ENCODE results near the gene TPPP3.

Gene TPPP3

DNA sequence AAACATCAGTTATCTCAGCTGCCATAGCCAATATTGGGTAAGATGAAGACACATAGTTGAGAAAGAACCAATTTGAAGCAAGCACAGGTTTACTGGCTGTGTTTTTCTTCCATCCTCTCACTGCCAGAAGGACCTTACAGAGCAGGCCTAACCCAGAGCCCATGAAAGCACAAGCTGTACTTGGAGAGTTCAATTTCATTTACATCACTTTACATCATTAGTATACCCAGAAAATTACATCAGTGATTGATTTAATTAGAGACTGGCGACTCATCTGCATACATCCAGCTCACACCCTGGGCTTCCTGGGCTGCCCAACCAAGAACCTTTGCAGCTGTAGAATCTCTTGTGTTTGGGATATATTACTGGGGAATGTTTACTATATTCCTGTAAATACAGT is 43.0 kb downstream of the TPPP3 start:
- in situ Hi-C loops (cut with MboI; ENCODE audit: low sequenced_read_pairs), result no loop called here

DNA sequence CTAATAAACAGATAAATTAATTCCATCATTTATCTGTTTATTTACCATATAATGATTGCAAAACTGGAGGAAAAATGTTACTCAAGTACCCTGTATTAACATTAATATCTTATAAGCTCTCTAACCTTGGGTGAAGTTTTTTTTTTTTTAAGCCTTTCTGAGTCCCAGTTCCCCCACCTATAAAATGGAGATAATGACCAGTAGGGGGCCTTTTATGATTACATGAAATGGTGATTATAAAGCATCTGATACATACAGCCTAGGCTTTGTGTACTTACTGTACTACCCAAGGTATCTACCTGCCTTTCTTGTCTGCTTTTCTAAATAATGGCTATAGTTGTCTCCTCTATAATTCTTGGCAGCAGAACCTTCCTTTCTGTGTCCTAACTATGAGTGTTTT is 44.1 kb downstream of the TPPP3 start:
- in situ Hi-C loops (cut with MboI; ENCODE audit: low sequenced_read_pairs), result no loop called here

DNA sequence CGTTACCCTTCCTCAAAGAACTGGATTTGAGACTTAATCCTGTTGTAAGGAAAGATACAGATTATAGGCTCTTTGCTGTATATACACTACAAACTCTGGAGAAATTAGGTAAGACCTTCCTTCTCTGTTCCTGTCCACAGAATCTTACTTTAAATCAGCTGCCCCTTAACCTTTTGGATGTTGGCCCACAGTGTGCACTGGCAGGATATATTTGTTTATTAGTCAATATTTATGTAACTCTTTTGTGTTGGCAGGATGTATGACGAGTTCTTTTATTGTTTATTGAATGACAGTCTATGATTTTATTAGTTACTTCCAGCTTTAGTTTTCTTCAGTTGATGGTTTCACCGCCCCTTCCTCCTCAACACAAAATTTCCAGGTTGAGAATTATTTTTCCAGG is 47.0 kb downstream of the TPPP3 start:
- in situ Hi-C loops (cut with MboI; ENCODE audit: low sequenced_read_pairs), result no loop called here

DNA sequence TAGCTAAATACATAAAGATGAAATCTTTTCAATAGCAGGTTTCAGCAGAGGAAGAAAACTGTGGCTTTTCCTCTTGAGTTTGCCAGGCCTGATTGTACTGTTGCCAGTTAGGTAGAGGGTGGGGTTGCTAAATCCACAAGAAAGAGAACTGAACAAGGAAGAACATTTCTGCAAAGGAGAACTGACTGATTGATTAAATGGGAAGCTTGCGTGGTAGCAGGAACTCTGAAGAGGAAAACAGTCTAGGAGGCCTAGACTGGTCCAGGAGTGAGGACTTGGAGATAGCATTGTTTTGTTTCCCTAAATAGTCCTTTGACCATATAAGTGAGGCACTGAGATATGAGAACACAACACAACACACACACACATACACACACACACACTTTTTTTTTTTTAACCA is 47.9 kb downstream of the TPPP3 start:
- in situ Hi-C loops (cut with MboI; ENCODE audit: low sequenced_read_pairs), result no loop called here

DNA sequence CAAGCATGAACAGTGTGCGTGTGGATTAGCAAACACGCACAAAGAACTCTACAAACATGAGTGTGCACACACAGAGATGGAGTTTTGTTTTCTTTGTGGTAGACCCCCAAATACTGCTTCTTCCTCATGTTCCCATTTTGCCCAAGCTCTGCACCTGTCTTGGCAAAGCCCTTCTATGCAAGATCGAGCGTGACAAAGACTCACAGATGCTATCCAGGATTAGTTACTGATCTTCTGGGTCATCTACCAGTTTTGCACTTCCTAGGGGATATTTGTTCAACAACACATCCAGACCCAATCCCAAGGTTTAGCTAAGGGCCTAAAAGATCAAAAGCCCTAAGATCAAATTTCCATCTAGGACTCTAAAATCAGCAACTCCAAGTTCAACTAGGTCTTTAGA is 50.7 kb downstream of the TPPP3 start:
- in situ Hi-C loops (cut with MboI; ENCODE audit: low sequenced_read_pairs), result no loop called here

DNA sequence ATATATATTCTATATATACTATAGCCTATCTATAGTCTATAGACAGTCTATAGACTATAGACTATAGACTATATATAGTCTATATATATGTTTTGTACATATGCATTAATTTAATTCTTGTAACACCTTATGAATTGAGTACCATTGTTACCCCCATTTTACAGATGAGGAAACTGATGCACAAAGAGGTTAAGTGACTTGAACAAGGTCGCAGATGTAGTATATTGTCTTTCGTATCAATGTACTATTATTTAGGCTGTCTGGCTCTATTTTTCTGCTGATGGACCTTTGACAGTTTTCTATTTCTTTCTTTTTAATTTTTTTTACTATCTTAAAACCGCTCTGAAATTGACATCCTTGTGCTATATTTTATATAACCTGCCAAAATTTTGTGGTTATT is 52.0 kb downstream of the TPPP3 start:
- in situ Hi-C loops (cut with MboI; ENCODE audit: low sequenced_read_pairs), result no loop called here
